ENCODE measurements around the gene ALDH1L2.
"Not testable (repeated sequence)": the region's sequence is repeated elsewhere in the genome, so short reads cannot be mapped to it uniquely, and the experiment has no call there.

The ALDH1L2 gene

GRCh38 chr12:105015543-105015942 is 68.7 kb downstream of the ALDH1L2 start:
- no peak for DNase-seq (ENCODE audit: low read depth in 1 of 2, low spot score in 1 of 2)
- in situ Hi-C loops (cut with HindIII; ENCODE audit: low pct_unique_long_range_greater_than_20kb, low sequenced_read_pairs): no loop called here
- TF ChIP-seq JUND (IDR thresholded peaks at IDR 0.05; ENCODE audit: low read depth): no peak

- in situ Hi-C loops (cut with HindIII; ENCODE audit: low pct_unique_long_range_greater_than_20kb, low sequenced_read_pairs): no loop called here
- TF ChIP-seq JUND (IDR thresholded peaks at IDR 0.05; ENCODE audit: low read depth): no peak
These were observed 69.7 kb downstream of the ALDH1L2 start for GRCh38 chr12:105014603-105015002.

GRCh38 chr12:105013892-105014291 is 70.4 kb downstream of the ALDH1L2 start:
- TF ChIP-seq JUND (IDR thresholded peaks at IDR 0.05; ENCODE audit: low read depth): no peak
- no peak for DNase-seq (ENCODE audit: low read depth in 1 of 2, low spot score in 1 of 2)
- in situ Hi-C loops (cut with HindIII; ENCODE audit: low pct_unique_long_range_greater_than_20kb, low sequenced_read_pairs): no loop called here

More at GRCh38 chr12:105014603-105015002, 69.7 kb downstream of the ALDH1L2 start:
- DNase-seq (ENCODE audit: low read depth in 1 of 2, low spot score in 1 of 2): no peak

DNA sequence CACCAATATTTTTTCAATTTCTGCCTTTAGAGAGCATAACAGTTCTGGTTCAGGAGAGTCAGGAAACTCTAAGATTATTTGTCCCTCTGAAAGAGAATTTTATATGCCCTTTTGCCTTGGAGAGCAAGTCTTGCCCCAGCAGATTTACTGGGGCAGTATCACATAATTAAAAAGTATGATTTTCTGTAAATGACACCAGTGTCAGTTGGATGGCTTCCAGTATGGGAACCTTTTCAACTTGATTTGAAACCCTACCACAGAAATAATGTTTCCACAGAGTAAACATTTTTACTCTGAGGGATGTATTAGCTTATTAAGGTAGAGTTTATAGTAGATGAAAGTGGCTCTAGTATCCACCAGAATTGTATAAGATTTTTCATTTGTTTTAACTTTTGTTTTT is 82.8 kb downstream of the ALDH1L2 start:
- no peak for DNase-seq (ENCODE audit: low read depth in 1 of 2, low spot score in 1 of 2)
- in situ Hi-C loops (cut with HindIII; ENCODE audit: low pct_unique_long_range_greater_than_20kb, low sequenced_read_pairs): no loop called here

GRCh38 chr12:104999347-104999685 is 84.9 kb downstream of the ALDH1L2 start:
- DNase-seq (ENCODE audit: low read depth in 1 of 2, low spot score in 1 of 2): no peak
- no peak for TF ChIP-seq JUND (IDR thresholded peaks at IDR 0.05; ENCODE audit: low read depth)
- in situ Hi-C loops (cut with HindIII; ENCODE audit: low pct_unique_long_range_greater_than_20kb, low sequenced_read_pairs): no loop called here

More for the DNA sequence above, 82.8 kb downstream of the ALDH1L2 start:
- no peak for TF ChIP-seq JUND (IDR thresholded peaks at IDR 0.05; ENCODE audit: low read depth)

- TF ChIP-seq JUND (IDR thresholded peaks at IDR 0.05; ENCODE audit: low read depth): no peak
- in situ Hi-C loops (cut with HindIII; ENCODE audit: low pct_unique_long_range_greater_than_20kb, low sequenced_read_pairs): no loop called here
- DNase-seq (ENCODE audit: low read depth in 1 of 2, low spot score in 1 of 2): no peak
These were observed 85.6 kb downstream of the ALDH1L2 start for GRCh38 chr12:104998423-104999346.

GRCh38 chr12:104997541-104997940 is 86.7 kb downstream of the ALDH1L2 start:
- in situ Hi-C loops (cut with HindIII; ENCODE audit: low pct_unique_long_range_greater_than_20kb, low sequenced_read_pairs): no loop called here
- no peak for TF ChIP-seq JUND (IDR thresholded peaks at IDR 0.05; ENCODE audit: low read depth)
- no peak for DNase-seq (ENCODE audit: low read depth in 1 of 2, low spot score in 1 of 2)

DNA sequence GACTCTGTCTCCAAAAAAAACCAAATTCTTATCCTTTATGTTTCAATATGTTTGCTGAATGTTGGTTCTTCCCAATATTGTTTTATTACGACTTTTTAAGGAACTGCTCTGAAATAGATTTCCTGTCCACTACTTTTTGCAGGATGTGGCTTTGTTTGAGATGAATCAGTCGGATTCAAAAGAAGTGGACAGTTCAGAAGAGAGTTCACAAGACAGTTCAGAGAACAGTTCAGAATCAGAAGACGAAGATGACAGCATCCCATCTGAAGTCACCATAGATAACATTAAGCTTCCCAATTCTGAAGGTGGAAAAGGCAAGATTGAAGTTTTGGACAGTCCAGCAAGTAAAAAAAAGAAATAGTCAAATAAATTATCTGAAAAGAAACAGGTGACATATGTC is 89.9 kb downstream of the ALDH1L2 start:
- in situ Hi-C loops (cut with HindIII; ENCODE audit: low pct_unique_long_range_greater_than_20kb, low sequenced_read_pairs): no loop called here
- no peak for DNase-seq (ENCODE audit: low read depth in 1 of 2, low spot score in 1 of 2)

DNA sequence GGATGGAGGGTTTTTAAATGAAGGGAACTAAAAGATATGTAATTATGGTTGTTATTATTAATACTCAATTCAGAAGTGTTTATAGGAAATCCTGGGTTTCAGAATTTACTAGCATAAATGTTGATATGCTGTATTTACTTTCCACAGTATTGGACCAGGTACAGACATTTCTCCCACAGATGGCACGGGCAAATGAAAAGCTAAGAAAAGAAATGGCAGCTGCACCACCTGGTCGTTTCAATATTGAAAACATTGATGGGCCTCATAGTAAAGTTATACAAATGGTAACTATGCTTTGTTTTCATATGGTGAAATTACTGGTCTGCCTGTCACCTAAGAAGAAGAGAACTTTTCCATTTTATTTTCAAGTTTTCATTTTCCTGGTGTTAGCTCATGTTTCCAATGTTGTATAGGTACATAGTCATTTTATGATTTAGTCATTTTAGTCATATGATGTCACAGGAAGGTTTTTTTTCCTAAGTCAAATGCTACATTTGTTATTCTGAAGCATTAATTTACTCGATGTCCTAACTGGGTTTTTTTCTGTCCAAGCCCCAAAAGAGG is 92.6 kb downstream of the ALDH1L2 start:
- DNase-seq (ENCODE audit: low read depth in 1 of 2, low spot score in 1 of 2): no peak
- in situ Hi-C loops (cut with HindIII; ENCODE audit: low pct_unique_long_range_greater_than_20kb, low sequenced_read_pairs): no loop called here
- no peak for TF ChIP-seq JUND (IDR thresholded peaks at IDR 0.05; ENCODE audit: low read depth)

More for the DNA sequence above, 89.9 kb downstream of the ALDH1L2 start:
- TF ChIP-seq JUND (IDR thresholded peaks at IDR 0.05; ENCODE audit: low read depth): no peak

DNA sequence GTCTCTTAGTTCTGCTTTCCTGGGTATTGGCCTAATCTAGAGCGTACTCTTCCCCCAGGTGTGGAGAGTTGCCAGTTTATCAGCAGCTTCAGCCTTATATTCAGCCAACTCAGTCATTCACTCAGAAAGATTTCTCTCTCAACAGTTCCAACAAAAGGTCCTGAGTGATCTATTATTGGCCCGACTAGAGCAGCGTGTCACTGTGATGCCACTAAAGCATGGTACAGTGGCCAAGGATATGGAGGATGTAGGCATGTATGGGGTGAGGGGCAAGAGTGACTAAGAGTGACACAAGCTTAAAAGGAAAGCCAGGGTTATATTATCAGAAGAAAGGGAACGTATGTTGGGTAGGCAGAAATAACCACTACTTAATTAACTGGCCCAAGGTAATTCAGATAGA is 93.3 kb downstream of the ALDH1L2 start:
- no peak for DNase-seq (ENCODE audit: low read depth in 1 of 2, low spot score in 1 of 2)
- TF ChIP-seq JUND (IDR thresholded peaks at IDR 0.05; ENCODE audit: low read depth): no peak
- in situ Hi-C loops (cut with HindIII; ENCODE audit: low pct_unique_long_range_greater_than_20kb, low sequenced_read_pairs): no loop called here

- peak; percentile 94 to 97 for DNase-seq (ENCODE audit: low read depth in 1 of 2, low spot score in 1 of 2)
- in situ Hi-C loops (cut with HindIII; ENCODE audit: low pct_unique_long_range_greater_than_20kb, low sequenced_read_pairs): no loop called here
- TF ChIP-seq JUND (IDR thresholded peaks at IDR 0.05; ENCODE audit: low read depth): no peak
These were observed 98.0 kb downstream of the ALDH1L2 start, which contains the start of gene NOPCHAP1 for GRCh38 chr12:104986022-104986941. Gene NOPCHAP1 (plus strand): TSS chr12:104986316. CDS start chr12:104986353, 37 bp downstream.

DNA sequence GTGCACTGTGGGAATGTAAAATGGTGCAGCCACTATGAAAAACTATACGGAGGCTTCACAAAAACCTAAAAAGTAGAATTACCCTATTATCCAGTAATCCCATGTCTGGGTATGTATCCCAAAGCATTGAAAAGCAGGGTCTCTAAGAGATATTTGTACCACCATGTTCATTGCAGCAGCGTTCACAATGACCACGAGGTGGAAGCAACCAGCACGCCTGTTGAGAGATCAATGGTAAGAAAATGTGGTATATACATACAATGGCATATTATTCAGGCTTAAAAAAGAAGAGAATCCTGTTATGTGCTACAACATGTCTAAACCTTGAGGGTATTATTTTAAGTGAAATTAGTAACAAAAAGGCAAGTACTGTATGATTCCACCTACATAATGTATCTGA is 99.1 kb downstream of the ALDH1L2 start:
- no peak for TF ChIP-seq JUND (IDR thresholded peaks at IDR 0.05; ENCODE audit: low read depth)
- in situ Hi-C loops (cut with HindIII; ENCODE audit: low pct_unique_long_range_greater_than_20kb, low sequenced_read_pairs): no loop called here
- peak in 1 of 2 experiments; percentile 24 for DNase-seq (ENCODE audit: low read depth in 1 of 2, low spot score in 1 of 2)

GRCh38 chr12:104977688-104978087 is 106.6 kb downstream of the ALDH1L2 start:
- DNase-seq (ENCODE audit: low read depth in 1 of 2, low spot score in 1 of 2); in situ Hi-C loops (cut with HindIII; ENCODE audit: low pct_unique_long_range_greater_than_20kb, low sequenced_read_pairs): not testable (repeated sequence)
